Neural cell (in vitro differentiated cells): ENCODE measurements around the gene NUP50.

Source experiments
- CTCF ChIP-seq: fragments of 450-650 bp; IDR thresholded peaks from 2 replicates; pipeline ENCODE4 v1.5.1; 2014; ENCODE audit warnings: antibody characterized with exemption, mild to moderate bottlenecking, moderate library complexity; ENCODE audit not compliant: poor library complexity, severe bottlenecking
- EP300 ChIP-seq: fragments of 450-650 bp; conservative IDR thresholded peaks from 2 replicates; pipeline ENCODE4 v1.6.1; 2014; ENCODE audit warnings: antibody characterized with exemption, mild to moderate bottlenecking, moderate library complexity; ENCODE audit not compliant: poor library complexity, severe bottlenecking
- EZH2 ChIP-seq: fragments of 200-600, 300-800 bp; shearing (Covaris generic), sonication (generic); IDR thresholded peaks from 2 replicates; pipeline ENCODE4 v1.6.1; 2014; ENCODE audit warnings: antibody characterized with exemption, low read length, borderline replicate concordance, mild to moderate bottlenecking; ENCODE audit not compliant: insufficient read depth, poor library complexity, severe bottlenecking
- MXI1 ChIP-seq: fragments of 450-650 bp; conservative IDR thresholded peaks from 2 replicates; pipeline ENCODE4 v1.6.1; 2014; ENCODE audit warnings: antibody characterized with exemption, mild to moderate bottlenecking; ENCODE audit not compliant: poor library complexity, severe bottlenecking
- POLR2AphosphoS5 ChIP-seq: IDR thresholded peaks from 2 replicates; pipeline ENCODE4 v1.6.1; 2012
- REST ChIP-seq: IDR thresholded peaks from 2 replicates; pipeline ENCODE4 v1.6.1; 2012; ENCODE audit warnings: borderline replicate concordance
- SMC3 ChIP-seq: fragments of 450-650 bp; conservative IDR thresholded peaks from 2 replicates; pipeline ENCODE4 v1.6.1; 2014; ENCODE audit warnings: antibody characterized with exemption, mild to moderate bottlenecking, moderate library complexity; ENCODE audit not compliant: poor library complexity
- TAF1 ChIP-seq: IDR thresholded peaks from 2 replicates; pipeline ENCODE4 v1.6.1; 2012; ENCODE audit warnings: low read depth

GRCh38 chr22:45142376-45142775 lies 21.3 kb upstream of the NUP50 start:
- TF ChIP-seq CTCF (no peak), POLR2AphosphoS5 (no peak), SMC3 (no peak), EP300 (no peak), EZH2 (no peak), MXI1 (no peak), REST (no peak), TAF1 (no peak)
